ACC112 (cell line): ENCODE results near the gene CAMK2G.

Experiments
- H2AFZ ChIP-seq: fragments of 200-600 bp; sonication (generic); one replicate; pipeline ENCODE4 v1.6.0; 2017; ENCODE audit warnings: antibody characterized with exemption, low read length; ENCODE audit not compliant: unreplicated experiment
- H3K27ac ChIP-seq: fragments of 200-600 bp; sonication (generic); 2 replicates; pipeline ENCODE4 v1.5.1; 2014; ENCODE audit warnings: low read depth, mild to moderate bottlenecking, antibody characterized with exemption, low read length, moderate library complexity
- H3K27me3 ChIP-seq: fragments of 200-600 bp; sonication (generic); 2 replicates; pipeline ENCODE4 v1.6.1; 2014; ENCODE audit warnings: mild to moderate bottlenecking, antibody characterized with exemption, low read length, moderate library complexity, mixed read lengths; ENCODE audit not compliant: insufficient read depth
- H3K36me3 ChIP-seq: fragments of 200-600 bp; sonication (generic); 2 replicates; pipeline ENCODE4 v1.6.1; 2016; ENCODE audit warnings: mild to moderate bottlenecking, antibody characterized with exemption, low read length, moderate library complexity, mixed read lengths; ENCODE audit not compliant: insufficient read depth
- H3K4me1 ChIP-seq: fragments of 200-600 bp; sonication (generic); one replicate; pipeline ENCODE4 v1.6.1; 2016; ENCODE audit warnings: low read length, mixed read lengths; ENCODE audit not compliant: insufficient read depth, unreplicated experiment, control insufficient read depth
- H3K4me3 ChIP-seq: fragments of 200-600 bp; sonication (generic); 2 replicates; pipeline ENCODE4 v1.5.1; 2014; ENCODE audit warnings: mild to moderate bottlenecking, low read depth, low read length
- H3K79me2 ChIP-seq: fragments of 200-600 bp; sonication (generic); one replicate; pipeline ENCODE4 v1.6.0; 2016; ENCODE audit warnings: low read length; ENCODE audit not compliant: control insufficient read depth, unreplicated experiment, insufficient read depth

Gene CAMK2G

DNA sequence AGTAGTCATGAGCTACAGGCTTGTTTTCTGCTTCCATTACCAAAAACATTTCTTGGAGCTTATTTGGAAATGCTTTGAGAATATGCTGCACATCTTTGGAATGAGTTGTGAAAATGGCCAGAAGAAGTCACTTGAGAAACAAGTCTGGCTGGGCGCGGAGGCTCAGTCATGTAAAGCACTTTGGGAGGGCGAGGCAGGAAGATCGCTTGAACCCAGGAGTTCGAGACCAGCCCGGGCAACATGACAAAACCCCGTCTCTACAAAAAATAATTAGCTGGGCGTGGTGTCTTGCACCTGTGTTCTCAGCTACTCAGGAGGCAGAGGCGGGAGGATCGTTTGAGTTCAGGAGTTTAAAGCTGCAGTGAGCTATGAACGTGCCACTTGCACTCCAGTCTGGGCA lies 93.4 kb downstream of the CAMK2G start:
- peaks cover 63% of the 10 kb centered on the region for H3K79me2 ChIP-seq

DNA sequence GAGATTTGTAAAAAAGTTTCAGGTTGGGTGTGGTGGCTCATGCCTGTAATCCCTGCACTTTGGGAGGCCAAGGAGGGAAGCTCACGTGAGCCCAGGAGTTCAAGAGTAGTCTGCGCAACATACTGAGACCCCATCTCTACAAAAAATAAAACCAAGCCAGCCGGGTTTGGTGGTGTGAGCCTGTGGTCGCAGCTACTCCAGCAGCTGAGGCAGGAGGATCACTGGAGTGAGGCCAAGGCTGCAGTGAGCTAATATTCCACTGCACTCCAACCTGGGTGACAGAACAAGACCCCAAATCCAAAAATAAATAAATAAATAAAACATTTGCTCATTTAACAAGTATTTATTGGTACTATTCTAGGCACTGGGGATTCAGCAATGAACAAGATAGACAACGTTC lies 94.1 kb downstream of the CAMK2G start:
- H3K36me3 ChIP-seq = peaks cover 12% of the 10 kb centered on the region; the same call in 1 of the 2 replicates
- H2AFZ ChIP-seq = no peak overlapping the region
- H3K79me2 ChIP-seq = peaks cover 65% of the 10 kb centered on the region
- peaks cover 30% of the 10 kb centered on the region for H3K4me1 ChIP-seq
- H3K4me3 ChIP-seq = peak overlapping the region; percentile 87
- H3K27ac ChIP-seq = no peak overlapping the region
- no peaks in the 10 kb centered on the region for H3K27me3 ChIP-seq

More for the DNA sequence above, 93.4 kb downstream of the CAMK2G start:
- H2AFZ ChIP-seq = peak overlapping the region; percentile 58
- no peaks in the 10 kb centered on the region for H3K27me3 ChIP-seq
- H3K36me3 ChIP-seq = peaks cover 6% of the 10 kb centered on the region; the same call in 1 of the 2 replicates
- peak overlapping the region; percentile 53; the same call in 1 of the 2 replicates for H3K27ac ChIP-seq
- H3K4me1 ChIP-seq = peaks cover 23% of the 10 kb centered on the region
- peak overlapping the region; percentile 87 for H3K4me3 ChIP-seq

DNA sequence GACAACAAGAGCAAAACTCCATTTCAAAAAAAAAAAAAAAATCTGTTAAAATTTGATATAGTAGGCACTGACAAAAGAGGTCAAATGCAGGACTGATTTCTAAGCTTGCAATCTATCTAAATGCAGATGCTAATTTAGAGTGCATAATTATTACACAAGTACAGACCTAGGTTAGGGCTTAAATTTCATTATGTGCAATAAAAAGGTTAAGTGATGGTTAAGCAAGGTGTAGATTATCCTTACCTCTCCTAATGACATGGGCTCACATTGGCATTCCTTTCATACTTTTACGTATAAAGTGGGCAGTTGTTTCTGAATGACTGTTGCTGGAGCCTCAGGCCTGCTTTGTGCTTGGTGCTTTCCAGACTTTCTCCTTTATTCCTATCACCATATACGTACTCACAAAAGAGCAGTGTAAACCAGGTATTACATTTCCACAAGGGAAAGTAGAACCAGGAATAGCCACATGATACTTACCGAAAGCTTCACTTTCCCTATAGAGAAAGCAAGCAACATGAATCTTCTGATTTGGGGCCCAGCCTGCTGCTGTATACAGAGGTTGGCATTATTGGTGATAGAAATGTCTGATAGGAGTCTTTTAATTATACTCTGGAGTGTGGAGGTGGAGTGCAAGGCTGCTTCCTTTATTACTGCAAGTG lies 94.7 kb downstream of the CAMK2G start:
- Histone ChIP-seq H3K36me3 (peaks cover 12% of the 10 kb centered on the region; the same call in 1 of the 2 replicates), H3K4me3 (no peak overlapping the region), H3K27ac (no peak overlapping the region)

DNA sequence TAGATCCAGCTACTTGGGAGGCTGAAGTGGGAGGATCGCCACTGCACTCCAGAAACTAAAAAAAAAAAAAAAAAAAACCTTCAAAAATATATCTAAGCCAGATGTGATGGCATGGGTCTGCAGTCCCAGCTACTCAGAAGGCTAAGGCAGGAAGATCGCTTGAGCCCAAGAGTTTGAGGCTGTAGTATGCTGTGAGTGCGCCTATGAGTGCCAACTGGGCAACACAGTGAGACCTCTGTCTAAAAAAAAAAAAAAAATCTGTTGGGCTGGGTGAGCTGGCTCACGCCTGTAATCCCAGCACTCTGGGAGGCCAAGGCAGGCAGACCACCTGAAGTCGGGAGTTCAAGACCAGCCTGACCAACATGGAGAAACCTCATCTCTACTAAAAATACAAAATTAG lies 95.3 kb downstream of the CAMK2G start:
- Histone ChIP-seq H3K4me3 (no peak overlapping the region), H3K4me1 (peaks cover 27% of the 10 kb centered on the region), H3K27me3 (no peaks in the 10 kb centered on the region), H2AFZ (no peak overlapping the region), H3K36me3 (peaks cover 12% of the 10 kb centered on the region; the same call in 1 of the 2 replicates), H3K79me2 (peaks cover 78% of the 10 kb centered on the region), H3K27ac (no peak overlapping the region)

More for the DNA sequence above, 94.7 kb downstream of the CAMK2G start:
- Histone ChIP-seq H3K79me2 (peaks cover 71% of the 10 kb centered on the region), H2AFZ (no peak overlapping the region), H3K27me3 (no peaks in the 10 kb centered on the region), H3K4me1 (peaks cover 30% of the 10 kb centered on the region)

DNA sequence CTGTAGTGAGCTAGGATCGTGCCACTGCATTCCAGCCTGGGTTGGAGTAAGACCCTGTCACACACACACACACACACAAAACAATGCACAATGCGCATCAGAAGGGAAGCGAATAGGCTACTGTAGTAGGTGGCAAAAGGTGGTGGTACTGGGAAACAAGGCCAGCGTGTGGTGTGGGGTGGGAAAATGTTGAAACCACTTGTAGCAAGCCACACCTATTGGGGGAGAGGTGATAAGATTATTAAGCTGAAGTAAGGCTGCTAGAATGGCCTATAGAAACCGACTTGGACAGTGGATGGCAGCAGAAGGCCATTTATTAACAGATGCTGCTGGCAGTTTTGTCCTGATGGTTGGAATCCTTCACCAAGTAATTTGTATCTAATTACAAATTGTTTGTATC lies 99.7 kb downstream of the CAMK2G start:
- H3K27ac ChIP-seq = no peak overlapping the region
- no peaks in the 10 kb centered on the region for H3K27me3 ChIP-seq
- no peak overlapping the region for H2AFZ ChIP-seq
- peaks cover 51% of the 10 kb centered on the region for H3K79me2 ChIP-seq
- H3K4me3 ChIP-seq = peak overlapping the region; percentile 96
- H3K36me3 ChIP-seq = peaks cover 22% of the 10 kb centered on the region
- H3K4me1 ChIP-seq = peaks cover 18% of the 10 kb centered on the region

DNA sequence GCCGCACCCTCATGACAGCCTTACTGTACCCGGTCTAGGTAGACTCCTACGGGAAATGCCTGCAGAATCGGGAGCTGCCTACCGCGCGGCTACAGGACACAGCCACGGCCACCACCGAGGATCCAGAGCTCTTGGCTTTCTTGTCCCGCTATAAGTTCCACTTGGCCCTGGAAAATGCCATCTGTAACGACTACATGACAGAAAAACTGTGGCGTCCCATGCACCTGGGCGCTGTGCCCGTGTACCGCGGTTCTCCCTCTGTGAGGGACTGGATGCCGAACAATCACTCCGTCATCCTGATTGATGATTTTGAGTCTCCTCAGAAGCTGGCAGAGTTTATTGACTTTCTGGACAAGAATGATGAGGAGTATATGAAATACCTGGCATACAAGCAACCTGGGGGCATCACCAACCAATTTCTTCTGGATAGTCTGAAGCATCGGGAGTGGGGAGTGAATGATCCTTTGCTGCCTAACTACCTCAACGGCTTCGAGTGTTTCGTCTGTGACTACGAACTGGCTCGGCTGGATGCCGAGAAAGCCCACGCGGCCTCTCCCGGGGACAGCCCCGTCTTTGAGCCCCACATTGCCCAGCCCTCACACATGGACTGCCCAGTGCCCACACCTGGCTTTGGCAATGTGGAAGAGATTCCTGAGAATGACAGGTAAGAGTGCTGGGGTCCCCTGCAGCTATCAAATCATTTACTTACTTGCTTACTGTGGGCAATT lies 101.0 kb downstream of the CAMK2G start:
- peaks cover 20% of the 10 kb centered on the region for H3K36me3 ChIP-seq
- H3K79me2 ChIP-seq = peaks cover 43% of the 10 kb centered on the region
- peak overlapping the region; percentile 93 for H3K27ac ChIP-seq
- H3K4me1 ChIP-seq = peaks cover 18% of the 10 kb centered on the region
- no peaks in the 10 kb centered on the region for H3K27me3 ChIP-seq
- peak overlapping the region; percentile 96 for H3K4me3 ChIP-seq
- H2AFZ ChIP-seq = peak overlapping the region; percentile 46

DNA sequence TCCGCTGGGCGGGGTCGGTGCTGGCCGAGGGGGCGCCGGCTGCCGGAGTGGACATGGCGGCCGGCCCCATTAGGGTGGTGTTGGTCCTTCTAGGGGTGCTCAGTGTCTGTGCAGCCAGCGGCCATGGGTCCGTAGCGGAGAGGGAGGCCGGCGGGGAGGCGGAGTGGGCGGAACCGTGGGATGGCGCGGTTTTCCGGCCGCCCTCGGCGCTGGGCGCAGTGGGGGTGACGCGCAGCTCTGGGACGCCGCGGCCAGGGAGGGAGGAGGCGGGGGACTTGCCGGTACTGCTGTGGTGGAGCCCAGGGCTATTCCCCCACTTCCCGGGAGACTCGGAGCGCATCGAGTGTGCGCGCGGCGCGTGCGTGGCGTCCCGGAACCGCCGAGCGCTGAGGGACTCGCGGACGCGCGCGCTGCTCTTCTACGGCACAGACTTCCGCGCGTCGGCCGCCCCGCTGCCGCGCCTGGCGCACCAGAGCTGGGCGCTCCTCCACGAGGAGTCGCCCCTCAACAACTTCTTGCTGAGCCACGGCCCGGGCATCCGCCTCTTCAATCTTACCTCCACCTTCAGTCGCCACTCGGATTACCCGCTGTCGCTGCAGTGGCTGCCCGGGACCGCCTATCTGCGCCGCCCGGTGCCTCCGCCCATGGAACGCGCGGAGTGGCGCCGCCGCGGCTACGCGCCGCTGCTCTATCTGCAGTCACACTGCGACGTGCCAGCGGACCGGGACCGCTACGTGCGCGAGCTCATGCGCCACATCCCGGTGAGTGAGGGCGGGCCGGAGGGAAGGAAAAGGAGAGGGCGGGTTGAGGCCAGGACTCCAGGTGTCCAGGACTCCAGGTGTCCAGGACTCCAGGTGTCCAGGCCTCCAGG lies 101.8 kb downstream of the CAMK2G start:
- H3K27me3 ChIP-seq = no peaks in the 10 kb centered on the region
- H3K79me2 ChIP-seq = peaks cover 43% of the 10 kb centered on the region
- peaks cover 20% of the 10 kb centered on the region for H3K36me3 ChIP-seq
- peak overlapping the region; percentile 81 for H2AFZ ChIP-seq
- peak overlapping the region; percentile 93 for H3K27ac ChIP-seq
- H3K4me3 ChIP-seq = peak overlapping the region; percentile 96
- peaks cover 18% of the 10 kb centered on the region for H3K4me1 ChIP-seq

DNA sequence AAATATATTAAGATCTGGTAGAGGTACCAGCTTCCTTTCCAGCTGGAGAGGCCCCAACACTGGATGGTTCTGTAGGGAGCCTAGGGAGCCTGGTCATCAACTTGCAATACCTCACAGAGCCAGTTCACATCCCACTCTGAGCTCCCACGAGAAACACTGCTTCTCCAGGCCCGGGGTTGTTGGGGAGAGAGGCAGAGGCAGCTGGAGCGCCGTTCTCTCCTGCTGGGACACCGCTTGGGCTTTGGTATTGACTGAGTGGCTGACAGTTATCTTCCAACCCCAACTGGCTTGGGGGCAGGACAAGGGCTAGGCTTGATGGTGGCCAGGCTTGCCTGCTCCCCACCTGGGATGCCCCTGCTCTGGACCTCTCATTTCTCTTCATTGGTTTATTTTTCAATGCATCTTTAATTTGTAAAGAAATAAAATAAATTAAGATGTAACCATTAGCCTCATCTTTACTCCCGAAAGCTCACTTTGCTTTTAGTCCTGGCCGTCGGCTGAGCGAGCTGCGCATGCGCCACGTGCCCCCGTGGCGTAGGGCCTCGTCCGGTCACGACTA lies 102.6 kb downstream of the CAMK2G start:
- H3K4me3 ChIP-seq = peak overlapping the region; percentile 96
- peaks cover 19% of the 10 kb centered on the region for H3K36me3 ChIP-seq
- peaks cover 18% of the 10 kb centered on the region for H3K4me1 ChIP-seq
- peak overlapping the region; percentile 81 for H2AFZ ChIP-seq
- H3K79me2 ChIP-seq = peaks cover 37% of the 10 kb centered on the region
- H3K27me3 ChIP-seq = no peaks in the 10 kb centered on the region
- peak overlapping the region; percentile 93 for H3K27ac ChIP-seq

DNA sequence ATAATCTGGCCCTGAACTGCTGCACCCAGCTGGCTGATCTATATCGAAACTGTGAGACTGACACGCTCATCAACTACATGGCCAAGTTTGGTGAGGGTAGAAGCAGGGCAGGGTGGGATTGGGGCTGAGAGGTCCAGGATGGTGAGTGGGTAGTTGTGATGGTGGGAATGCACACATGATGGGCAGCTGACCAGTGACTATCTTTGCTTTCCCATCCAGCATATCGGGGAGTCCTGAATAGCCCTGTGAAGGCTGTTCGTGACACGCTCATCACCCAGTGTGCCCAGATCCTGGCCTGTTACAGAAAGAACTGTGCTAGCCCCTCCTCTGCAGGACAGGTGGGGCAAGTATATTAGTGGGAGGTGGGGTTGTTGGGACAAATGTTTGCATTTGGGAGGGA lies 105.0 kb downstream of the CAMK2G start:
- Histone ChIP-seq H3K27me3 (no peaks in the 10 kb centered on the region), H3K4me3 (no peak overlapping the region), H3K36me3 (peaks cover 32% of the 10 kb centered on the region), H2AFZ (no peak overlapping the region), H3K79me2 (peaks cover 18% of the 10 kb centered on the region), H3K4me1 (peaks cover 9% of the 10 kb centered on the region), H3K27ac (no peak overlapping the region)

DNA sequence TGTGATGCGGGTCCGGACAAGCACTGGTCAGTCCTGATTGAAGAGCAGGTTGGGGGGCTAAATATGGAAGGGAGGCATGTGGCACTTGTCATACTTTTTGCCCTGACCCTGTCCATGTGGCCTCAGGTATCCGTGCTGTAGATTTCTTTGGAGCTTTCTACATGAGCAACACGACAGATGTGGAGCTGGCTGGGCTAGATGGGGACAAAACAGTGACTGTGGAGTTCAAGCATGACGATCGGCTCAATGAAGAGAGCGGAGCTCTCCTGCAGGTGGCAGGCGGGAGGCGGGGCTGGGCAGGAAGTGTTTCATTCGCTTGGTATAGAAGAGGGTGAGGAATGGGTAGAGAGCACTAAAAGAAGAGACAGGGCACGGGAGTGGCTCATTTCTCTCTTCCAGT lies 105.5 kb downstream of the CAMK2G start:
- Histone ChIP-seq H3K27me3 (no peaks in the 10 kb centered on the region), H3K4me3 (no peak overlapping the region), H2AFZ (no peak overlapping the region), H3K4me1 (peaks cover 9% of the 10 kb centered on the region), H3K36me3 (peaks cover 34% of the 10 kb centered on the region), H3K79me2 (peaks cover 13% of the 10 kb centered on the region), H3K27ac (no peak overlapping the region)
